GM21717 (cell line): Measurements from ENCODE around the gene RFC2.

Source experiments
- ATAC-seq: cut with Tn5 transposase; IDR thresholded peaks from one replicate; pipeline ENCODE4 v1.9.1; 2021; ENCODE audit warnings: mild to moderate bottlenecking, moderate library complexity; ENCODE audit not compliant: unreplicated experiment

Gene RFC2

DNA sequence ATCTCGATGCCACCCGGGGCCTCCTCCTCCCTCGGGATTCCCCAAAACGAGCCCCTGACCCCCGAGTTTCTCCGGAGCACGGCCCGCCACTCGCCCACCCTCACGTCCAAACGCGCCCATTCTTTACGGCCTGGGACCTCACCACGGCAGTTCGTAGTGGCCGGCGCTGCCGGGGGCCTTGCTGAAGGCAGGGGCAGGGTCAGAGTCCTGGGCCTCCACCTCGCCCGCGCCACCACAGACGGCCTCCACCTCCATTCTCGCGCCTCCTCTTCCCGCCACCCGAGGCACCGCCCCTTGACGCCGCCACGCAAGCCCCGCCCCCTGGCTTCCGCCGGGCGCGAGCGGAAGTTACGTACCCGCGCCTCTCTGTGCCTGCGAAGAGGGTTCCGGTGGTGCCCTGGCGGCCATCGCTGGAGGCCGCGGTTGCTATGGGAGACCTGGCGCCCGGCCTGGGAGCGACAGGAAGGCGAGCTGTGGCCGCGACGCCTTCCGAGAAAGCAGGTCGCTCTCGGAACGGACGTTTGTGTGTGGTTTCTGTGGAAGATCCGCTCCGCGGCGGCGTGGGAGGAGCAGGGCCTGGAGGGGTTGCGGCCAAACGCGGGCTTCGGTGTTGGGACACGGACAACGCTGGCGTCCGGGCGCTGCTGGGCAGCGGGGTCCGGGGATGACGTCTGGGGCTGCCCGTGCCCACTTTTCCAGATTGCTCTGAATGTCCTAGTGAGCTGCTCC is at the start of gene RFC2:
RFC2 (minus strand) TSS at position 271 of the 729 bp plus-strand sequence; CDS start at position 255, 16 bp downstream.
- ATAC-seq, result peak; percentile 82

DNA sequence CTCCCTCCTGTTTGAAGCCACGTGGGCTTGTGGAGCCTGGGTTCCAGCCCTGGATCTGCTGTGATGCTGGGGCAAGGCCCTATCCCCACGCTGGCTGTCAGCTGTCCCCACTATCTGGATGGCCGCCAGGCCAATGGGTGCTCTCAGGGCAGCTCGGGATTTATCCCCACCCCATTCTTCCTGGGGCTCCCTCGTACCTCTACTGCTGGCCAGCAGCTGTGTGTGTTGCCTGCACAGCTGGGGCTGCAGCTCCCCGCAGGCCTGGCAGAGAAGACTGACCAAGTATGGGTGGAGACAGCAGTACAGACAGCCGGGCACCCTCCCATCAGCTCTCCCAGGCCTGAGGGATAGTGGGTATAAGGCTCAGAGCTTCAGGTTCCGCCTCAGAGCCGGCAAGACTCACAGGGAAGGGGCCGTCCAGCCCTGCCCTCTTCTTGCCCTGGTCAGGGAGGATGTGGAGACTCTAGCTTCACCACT is 48.6 kb upstream of the RFC2 start:
- ATAC-seq, result no peak

DNA sequence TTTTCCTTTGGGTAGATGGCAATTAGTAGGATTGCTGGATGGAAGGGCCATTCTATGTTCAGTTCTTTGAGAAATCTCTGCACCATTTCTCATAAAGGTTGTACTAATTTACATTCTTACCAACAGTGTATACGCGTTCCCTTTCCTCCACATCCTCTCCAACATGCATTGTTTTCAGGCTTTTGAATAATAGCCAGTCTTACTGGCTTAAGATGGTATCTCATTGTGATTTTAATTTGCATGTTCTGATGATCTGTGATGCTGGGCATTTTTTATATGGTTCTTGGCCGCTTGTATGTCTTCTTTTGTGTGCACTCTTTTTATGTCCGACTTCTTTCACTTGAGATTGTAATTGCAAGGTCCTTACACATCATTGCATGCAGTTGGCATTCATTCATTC is 46.7 kb upstream of the RFC2 start:
- ATAC-seq, result no peak

DNA sequence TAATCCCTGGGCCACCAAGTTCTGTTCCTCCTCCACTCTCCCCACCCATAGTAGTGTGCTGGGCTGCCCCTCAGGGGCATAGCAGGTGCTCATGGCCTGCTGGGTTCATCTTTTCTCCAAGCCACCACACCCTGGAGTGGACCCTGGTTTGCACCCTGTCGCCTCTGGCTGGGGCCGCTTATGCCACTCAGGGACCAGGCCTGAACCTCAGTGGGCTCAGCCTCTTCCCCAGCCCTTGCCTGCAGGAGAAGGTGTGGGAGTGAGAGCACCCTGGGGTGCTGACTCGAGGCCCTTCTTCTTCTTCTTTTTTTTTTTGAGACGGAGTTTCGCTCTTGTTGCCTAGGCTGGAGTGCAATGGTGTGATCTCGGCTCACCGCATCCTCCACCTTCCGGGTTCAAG is 45.2 kb upstream of the RFC2 start:
- ATAC-seq, result no peak

DNA sequence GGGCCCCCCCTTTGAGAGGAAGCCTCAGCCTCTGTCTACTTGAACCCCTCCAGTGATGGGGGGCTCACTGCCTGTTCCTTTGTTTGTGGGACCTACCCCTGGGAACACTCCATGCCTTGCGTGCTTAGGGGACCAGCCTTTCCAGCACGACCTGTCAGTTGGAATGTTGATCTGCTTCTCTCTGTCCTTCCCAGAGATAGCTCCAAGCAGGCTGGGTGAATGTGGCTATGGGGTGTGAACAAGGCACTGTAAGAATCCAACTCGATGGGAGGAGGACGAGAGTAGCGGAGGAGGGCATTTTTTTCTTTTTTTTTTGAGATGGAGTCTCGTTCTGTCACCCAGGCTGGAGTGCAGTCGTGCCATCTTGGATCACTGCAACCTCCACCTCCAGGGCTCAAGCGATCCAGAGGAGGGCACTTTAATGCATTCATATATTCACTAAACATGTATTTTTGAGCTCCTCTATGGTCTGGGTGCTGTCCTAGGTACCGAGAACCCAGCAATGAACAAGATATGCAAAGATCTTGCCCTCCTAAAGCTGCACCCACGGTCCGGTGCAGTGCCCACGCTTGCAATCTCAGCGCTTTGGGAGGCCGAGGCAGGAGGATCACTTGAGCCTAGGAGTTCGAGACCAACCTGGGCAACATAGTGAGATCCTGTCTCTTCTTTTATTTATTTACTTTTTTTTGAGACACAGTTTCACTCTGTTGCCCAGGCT is 43.5 kb upstream of the RFC2 start:
- ATAC-seq, result no peak

DNA sequence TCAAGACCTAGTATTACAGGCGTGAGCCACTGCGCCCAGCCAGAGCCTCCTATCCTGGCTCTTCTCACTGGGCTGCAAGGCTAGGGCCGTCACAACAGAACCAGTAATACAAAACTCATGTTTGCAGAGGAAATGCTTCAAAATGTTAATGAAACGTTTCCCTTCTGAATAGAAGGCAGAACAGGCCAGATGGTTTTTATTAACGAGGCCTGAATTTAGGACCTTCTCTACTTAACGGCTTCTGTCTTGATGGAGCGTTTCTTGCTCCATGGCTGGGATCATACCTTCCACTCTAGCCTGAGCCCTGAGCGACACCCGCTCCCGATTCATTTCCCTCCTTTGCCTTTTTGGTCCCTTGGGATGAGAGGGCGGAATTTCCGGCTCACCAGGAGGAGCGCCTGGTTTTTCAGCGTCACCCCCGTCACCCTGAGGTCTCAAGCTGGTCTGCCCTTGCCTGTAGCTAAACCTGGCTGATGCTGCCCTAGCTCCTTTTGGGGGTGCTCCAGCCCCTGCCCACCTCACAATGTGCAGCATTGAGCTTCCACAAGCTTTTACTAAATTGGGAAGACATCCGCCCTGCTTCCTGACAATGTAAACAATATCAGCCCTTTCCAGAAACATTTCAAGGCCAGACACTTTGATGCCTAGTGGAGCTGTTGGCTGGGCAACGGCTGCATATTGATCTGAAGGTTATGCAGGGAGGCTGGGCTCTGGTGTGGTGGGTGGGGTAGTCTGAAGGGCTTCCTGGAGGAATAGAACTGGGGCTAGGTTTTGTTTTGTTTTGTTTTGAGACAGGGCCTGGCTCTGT is 40.2 kb upstream of the RFC2 start:
- no peak for ATAC-seq

DNA sequence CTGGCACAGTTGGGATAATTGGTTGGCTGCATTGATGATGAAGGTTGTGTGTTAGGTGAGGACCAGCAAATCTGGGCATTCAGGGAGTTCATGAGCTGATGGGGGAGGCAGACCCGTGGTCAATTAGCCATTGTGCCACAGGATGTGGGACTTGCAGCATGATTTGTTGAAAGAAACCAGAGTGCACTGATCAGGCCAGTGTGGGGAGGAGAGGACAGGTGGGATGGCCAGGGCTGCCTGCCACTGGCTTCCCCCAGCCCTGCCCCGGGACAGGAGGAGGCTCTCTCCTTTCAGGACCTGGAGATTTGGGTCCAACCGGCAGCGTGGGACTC is 39.3 kb upstream of the RFC2 start:
- ATAC-seq, result no peak

DNA sequence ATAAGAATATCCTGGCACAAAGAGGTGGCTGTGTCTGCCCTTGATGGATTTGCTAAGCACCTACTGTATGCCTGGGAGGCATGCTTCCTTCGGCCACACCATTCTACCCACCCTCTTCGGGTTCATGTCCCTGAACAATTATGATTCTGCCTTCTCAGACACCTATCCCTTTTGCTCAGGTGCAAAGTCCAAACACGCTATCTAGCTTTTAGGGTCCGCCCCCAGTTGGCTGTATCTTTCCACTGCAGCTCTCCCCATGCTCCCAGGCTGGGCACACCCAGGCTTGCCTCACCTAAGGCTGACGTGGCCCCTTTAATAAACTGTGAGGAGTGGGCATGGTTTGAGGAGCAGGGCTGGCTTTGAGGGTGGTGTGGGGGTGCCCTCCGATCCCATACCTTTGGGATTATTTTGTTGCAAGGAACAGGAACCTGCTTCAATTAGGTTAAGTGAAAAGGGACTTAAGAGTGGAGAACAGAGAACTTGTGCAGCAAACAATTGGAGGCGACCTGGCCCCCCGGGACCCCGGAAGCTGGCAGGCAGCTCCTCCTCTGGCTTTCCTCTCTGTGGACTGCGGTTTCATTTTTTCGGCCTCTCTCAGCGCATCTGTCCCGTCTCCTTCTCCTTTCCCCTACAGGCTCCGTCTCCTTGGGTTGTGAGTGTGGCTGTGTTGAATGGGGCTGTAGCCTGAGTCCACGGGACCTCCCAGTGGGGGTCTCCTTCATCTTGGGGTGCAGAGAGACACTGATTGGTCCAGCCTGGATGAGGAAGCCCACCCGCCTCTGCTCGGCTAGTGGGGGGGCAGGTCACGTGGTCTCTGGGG is 38.8 kb upstream of the RFC2 start:
- no peak for ATAC-seq

DNA sequence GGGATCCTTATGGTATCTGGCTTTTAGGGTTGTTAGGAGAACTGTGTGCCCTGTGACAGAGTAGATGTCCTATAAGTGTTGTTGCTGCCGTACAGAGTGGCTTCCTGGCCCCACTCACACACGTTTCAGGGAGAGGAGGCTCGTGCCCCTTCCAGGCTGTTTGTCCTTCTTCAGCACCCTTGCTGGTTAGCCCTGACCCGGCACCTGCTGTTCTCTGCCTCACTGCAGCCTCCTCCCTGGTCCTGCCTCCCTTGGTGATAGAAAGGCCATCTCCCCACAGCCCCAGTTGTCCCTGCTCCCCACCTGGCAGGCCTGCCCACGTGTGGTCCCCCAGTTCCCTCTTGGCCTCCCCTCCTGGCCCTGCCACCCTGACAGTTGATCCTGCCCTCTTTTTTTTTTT is 37.3 kb upstream of the RFC2 start:
- no peak for ATAC-seq

DNA sequence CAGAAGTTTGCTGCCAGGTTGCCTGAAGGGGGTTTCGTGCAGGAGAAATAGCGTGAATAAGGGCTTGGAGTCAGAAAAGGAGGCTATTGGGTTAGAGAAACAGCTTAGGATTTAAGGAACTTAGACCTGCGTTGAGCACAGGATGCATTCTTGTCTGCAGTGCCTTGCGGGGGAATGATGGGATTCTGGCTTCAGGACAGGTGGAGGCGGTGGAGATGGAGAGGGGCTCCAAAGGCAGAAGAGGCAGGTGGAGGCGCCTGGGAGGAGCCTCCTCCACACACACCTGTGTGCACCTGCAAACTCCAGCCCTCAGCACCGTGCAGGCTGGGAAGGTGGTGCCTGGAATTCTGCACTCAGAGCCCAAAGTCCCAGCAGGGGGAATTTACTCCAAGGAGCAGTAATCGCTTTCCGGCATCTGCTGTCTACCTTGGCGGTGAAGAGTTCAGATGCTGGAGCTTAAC is 36.8 kb upstream of the RFC2 start:
- no peak for ATAC-seq

DNA sequence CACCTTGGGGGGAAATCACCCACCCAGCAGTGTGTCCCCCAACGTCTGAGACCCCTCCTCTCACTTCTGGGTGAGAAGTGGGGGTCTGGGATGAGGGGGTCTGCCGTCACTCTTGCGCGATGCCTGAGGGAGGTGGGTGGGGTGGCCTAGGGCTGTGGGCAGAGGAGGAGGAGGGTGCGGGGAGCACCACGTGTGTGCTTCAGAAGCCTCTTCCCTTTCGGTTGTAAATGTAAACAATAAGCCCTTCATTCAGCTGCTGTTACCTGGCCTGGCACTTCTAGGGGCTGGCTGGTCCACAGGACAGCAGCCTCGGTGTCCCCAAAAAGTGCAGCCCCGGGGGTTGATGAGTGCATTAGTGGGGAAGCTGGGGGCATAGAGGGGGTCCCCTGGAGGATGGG is 36.4 kb upstream of the RFC2 start:
- ATAC-seq, result no peak

DNA sequence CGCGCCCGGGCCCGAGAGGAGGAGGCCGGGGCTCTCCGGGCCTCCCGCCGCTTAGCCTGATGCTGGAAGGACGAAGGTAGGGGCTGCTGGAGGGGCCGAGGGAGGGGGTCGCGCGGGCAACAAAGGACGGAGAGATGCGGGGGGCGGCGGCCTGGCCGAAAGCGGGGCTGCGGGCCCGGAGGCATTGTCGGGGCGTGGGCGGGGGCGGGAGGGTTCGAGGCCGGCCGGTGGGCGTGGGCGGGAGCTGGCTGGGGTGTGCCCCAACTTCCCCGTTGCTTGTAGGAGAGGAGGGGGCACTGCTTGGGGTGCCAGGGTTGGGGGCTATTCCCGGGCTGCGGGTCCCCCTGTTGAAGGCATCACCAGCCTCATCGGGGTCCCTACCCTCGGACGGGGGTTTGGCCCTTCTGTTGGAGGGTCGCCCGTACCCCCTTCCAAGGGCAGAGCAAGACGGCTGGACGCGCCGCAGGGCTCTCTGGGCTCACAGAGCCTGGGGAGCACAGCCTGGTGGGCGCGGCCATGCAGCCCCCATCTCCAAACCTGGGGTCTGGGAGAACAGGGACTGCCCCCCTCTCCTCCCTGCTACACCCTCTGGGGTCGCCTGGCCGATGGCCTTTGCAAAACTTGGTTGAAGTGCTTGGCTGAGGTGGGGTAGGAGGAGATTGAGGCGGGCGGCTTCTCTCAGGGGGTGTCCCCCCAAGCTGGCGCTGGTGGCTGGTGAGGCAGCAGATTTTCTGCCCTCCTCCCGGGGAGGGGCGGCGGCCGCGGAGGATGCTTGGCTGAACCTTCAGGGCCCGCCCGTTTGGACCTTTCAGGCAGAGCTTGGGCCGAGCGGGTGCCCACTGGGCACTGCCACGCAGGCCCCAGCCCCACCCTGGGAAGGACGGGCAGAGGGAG is 35.7 kb upstream of the RFC2 start:
- no peak for ATAC-seq

DNA sequence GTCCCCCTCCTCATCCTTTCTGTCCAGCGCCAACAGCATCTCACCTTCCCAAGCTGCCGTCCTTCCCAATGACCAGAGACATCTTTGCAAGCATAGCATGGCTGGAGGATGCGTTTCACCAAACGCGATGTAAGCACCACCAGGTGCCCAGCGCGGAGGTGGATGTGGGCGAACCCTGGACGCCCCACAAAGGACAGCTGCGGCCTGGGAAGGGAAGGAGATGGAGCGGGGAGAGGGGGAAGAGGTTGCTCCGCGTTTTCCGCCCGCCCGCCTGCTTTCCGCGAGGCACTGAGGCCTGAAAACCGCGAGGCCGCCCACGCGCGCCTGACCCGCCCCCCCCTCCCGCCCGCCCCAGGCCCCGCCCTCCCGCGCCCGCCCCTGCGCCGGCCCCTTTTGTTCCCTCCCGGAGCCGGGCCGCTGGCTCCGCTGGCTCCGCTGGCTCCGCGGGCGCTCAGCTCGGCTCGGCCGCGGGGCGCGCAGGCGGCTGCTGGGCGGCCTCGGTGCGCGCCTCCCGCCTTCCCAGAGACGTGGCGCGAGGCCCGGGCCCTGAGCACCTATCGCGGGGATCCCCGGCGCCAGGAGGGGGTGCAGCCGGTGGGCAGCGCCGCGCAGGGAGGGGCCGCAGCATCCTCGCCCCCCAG is 34.9 kb upstream of the RFC2 start, which contains the start of gene CLIP2:
CLIP2 (plus strand) TSS at position 390 of the 641 bp plus-strand sequence. CDS start 28,140 bp downstream, outside the sequence.
- peak; percentile 31 for ATAC-seq

DNA sequence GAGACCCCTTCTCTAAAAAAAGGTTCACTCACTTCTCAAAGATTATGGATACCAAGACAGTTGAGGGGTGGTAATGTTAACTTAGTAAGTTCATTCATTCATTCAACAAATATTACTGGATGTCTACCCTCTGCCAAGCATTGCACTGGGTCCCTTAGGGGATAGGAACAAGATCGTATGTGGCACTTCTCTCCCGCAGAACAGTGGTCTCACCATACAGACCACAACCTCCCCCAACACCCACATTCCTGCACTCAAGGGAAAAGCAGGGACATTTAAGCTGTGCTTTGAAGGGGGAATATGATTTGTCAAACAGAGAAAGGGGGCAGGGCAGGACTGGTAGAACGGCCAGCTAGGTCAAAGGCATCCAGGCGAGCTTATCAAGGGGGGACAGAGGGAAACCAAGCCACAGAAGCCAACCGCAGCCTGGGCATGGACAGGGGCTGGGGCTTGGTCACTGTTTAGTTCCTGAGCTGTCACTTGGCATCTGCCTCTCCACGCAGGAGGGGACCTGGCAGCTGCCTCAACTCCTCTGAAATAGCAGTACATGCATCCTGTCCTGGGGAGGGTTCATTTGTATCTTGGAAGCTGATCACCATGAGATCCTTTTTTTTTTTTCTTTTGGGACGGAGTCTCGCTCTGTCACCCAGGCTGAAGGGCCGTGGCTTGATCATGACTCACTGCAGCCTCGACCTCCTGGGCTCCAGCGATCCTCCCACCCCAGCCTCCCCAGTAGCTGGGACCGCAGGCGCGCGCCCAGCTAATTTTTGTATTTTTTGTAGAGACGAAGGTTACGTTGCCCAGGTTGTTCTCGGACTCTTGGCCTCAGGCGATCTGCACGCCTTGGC is 34.1 kb upstream of the RFC2 start:
- ATAC-seq, result no peak

DNA sequence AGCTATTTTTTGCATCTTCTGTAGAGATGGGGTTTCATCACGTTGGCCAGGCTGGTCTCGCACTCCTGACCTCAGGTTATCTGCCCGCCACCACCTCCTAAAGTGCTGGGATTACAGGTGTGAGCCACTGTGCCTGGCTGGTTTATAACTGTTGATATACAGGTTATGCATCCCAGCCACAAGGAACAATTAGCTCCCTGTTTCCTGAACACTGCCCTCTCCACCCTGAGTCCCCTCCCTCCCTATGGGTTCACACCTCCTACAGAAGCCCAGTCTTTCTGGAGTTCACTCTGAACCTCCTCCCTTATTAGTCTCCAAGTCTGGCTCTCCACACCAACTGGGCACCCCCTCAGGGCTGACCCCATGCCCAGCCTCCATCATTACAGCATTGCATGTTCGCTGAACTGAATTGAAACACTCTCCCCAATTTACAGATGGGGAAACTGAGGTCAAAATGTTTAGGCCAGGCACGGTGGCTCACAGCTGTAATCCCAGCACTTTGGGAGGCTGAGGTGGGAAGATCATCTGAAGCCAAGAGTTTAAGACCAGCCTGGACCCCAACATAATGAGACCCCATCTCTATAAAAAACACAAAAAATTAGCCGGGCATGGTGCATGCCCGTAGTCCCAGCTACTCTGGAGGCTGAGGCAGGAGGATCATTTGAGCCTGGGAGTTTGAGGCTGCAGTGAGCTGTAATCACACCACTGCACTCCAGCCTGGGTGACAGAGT is 33.3 kb upstream of the RFC2 start:
- no peak for ATAC-seq

DNA sequence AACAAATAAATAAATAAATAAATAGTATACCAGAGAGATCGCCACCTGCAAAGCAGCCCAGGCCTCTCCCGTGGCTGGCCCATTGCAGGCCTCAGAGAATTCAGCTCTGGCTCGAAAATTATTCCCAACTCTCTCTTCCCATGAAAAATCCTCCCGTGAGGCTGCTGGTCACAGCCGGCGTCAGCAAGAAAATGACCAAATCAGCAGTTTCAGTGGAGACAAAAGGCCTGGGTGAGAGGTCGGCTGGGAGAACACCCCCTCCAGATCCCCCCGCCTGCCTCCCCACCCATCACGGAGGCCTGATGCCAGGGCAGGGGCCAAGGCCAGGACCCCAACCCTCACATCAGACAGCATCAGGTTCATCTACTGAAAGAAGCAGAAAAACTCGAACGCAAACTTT is 31.9 kb upstream of the RFC2 start:
- no peak for ATAC-seq

DNA sequence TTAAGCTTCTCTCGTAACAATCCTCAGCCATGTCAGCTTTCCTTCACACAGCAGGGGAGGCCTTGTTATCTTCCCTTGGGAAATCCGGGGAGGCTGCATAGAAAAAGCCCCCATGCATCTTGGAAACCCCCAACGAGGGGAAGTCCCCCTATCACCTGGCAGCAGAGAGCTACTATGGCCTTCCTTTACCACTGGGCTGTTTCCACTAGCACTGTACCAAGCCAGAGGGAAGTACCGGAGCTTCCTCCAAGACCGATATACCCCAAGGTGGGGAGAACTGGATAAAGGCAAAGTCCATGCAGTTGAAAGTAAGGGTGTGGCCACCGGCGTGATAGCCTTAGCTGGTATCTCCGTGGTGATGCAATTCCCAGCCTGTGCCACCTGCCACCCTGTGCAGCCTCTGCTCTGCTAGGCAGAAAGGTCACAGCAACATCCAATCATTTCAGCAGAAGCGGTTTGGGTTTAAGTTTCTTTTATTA is 30.6 kb upstream of the RFC2 start:
- peak; percentile 32 for ATAC-seq
